GM11168 (cell line): Measurements from ENCODE around the gene MPND.

ENCODE experiments used
- in situ Hi-C: fragments of 300-500 bp; cut with MboI; formaldehyde crosslinking; loops from one replicate; pipeline ENCODE4 v1.12.0; 2022; ENCODE audit warnings: low sequenced_read_pairs; ENCODE audit not compliant: unreplicated experiment

MPND gene, protein sequence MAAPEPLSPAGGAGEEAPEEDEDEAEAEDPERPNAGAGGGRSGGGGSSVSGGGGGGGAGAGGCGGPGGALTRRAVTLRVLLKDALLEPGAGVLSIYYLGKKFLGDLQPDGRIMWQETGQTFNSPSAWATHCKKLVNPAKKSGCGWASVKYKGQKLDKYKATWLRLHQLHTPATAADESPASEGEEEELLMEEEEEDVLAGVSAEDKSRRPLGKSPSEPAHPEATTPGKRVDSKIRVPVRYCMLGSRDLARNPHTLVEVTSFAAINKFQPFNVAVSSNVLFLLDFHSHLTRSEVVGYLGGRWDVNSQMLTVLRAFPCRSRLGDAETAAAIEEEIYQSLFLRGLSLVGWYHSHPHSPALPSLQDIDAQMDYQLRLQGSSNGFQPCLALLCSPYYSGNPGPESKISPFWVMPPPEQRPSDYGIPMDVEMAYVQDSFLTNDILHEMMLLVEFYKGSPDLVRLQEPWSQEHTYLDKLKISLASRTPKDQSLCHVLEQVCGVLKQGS

DNA sequence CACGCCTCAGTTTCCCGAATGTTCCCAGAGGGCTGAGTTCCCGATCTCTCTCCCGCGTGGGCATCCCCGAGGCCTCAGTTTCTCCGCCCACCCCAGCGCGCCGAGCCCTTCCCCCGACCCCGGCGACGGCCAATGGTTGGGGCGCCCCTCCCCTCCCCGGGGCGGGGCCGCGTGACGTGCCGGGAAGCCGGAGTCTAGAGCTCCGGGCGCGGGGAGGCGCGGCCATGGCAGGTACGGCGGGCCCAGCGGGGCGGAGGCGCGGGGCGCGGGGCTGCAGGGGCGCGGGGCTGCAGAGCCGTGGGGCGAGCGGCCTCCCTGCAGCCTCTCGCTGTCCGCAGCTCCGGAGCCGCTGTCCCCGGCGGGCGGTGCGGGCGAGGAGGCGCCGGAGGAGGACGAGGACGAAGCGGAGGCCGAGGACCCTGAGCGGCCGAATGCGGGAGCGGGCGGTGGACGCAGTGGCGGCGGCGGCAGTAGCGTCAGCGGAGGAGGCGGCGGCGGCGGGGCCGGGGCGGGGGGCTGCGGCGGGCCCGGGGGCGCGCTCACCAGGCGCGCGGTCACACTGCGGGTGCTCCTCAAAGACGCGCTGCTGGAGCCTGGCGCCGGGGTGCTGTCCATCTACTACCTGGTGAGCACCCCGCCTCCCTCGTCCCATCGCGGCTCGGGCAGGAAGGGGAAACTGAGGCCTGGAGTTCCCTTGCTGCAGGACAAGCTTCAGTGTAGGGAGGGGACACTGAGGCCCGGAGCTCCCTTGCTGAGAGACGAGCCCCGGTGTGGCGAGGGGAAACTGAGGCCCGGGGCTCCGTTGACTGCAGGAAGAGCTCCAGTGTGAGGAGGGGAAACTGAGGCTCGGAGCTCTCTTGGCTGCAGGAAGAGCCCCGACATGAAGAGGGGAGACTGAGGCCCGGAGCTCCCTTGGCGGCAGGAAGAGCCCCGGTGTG lies at the start of gene MPND:
MPND (plus strand) TSS at position 193 of the 938 bp plus-strand sequence; CDS start at position 225, 32 bp downstream.
- in situ Hi-C loops: no loop called here

DNA sequence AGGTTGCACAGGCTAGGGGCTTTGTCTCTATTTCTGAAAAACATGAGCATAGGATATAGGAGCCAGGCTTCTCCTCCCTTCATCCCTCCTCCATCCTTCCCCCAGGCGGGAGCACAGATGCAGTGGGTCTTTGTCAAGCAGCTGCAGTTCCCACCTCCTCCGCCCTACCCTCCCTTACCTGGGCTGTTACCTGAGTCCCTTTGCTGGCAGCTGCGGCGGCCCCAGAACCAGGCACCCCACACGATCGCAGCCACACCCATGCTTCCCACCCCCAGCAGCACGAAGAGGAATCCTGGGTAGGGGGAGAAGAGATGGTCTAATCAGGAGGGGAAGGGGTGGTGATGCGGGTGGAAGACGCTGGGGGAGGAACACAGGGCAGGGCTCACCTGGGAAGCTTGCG lies 49.0 kb upstream of the MPND start:
- in situ Hi-C loops: no loop called here

DNA sequence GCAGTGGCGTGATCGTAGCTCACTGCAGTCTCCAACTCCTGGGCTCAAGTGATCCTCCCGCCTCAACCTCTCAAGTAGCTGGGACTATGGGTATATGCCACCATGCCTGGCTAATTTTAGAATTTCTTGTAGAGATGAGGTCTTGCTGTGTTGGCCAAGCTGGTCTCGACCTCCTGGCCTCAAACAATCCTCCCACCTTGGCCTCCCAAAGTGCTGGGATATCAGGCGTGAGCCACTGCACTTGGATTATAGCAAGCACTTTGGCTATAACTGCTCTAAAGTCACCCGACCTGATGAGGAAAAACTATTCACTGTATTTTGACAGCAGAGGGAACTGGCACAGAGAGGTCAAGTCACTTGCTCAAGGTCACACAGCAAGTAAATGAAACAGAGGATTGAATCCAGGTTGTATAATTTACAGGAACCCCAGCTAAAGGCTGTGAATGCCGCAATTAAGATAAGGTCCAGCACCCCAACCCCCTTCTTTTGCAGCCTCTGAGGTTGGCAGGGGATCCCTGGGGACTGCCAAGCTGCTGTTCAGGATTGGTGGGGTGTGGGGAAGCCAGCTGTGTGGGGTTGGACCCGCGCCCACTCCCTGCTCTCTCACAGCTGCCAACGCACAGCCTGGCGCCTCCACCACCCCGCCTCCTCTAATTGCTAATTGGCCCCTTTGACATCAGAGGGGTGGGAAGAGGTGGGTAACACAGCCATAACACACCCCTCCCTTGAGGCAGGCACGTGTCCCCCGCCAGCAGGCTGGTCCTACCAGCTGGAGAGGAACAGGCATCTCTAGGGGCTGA lies 47.2 kb upstream of the MPND start:
- in situ Hi-C loops: no loop called here

DNA sequence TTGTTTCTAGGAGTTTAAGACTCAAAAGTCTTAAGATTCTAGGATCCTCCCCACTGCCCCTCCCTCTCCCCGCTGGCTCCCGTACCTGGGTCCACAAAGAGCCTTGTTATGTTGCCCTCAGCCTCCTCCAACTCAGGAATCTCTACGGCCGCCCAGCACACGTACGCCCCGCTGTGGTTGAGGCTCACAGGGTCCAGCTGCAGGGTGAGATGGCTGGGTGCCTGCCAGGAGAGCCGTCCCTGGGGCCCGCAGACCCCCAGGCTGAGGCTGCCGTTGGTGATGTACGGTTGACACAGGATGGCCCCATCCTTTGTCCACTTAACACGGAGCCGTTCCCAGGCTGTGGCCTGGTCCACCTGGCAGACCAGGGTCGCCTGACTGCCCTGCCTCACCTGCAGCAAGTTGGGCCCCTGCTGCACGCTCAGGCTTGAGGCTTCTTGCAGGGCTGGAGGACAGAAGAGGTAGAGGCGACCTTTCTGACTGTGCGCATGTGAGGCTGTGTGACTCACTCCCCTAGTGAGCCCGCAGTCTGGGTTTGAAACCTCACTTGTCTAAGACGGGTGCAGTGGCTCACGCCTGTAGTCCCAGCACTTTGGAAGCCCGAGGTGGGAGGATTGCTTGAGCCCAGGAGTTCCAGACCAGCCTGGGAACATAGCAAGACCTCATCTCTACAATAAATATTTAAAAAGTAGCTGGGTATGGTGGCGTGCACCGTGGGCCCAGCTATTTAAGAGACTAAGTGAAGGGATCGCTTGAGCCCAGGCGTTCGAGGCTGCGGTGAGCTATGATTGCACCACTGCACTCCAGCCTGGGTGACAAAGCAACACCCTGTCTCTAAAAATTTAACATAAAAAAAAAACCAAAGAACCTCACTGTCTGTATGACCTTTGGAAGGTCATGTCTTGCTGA lies 45.2 kb upstream of the MPND start:
- in situ Hi-C loops: no loop called here

DNA sequence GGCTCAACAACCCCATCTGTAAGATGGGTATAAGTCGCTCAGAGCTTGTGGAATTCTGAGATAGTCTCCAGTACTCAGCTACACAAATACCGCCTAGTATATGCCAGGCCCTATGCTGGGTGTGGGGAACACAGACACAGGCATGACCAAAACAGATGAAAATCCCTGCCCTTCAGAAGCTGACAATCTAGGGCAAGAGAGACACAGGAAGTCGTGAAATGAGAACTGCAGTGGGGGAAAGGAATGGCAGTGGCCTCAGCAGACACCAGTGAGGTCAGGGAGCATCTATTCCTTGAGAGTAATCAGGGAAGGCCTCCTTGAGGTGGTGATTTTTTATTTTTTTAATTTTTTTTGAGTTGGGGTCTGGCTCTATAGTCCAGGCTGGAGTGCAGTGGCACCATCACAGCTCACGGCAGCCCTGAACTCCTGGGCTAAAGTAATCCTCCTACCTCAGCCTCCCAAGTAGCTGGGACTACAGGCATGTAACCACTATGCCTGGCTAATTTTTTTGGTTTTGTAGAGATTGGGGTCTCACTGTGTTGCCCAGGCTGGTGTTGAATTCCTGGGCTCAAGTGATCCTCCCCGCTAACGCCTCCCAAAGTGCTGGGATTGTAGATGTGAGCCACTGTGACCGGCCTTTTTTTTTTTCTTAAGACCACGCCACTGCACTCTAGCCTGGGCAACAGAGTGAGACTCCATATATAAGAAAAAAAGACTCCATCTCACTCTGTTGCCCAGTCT lies 44.4 kb upstream of the MPND start:
- in situ Hi-C loops: no loop called here

DNA sequence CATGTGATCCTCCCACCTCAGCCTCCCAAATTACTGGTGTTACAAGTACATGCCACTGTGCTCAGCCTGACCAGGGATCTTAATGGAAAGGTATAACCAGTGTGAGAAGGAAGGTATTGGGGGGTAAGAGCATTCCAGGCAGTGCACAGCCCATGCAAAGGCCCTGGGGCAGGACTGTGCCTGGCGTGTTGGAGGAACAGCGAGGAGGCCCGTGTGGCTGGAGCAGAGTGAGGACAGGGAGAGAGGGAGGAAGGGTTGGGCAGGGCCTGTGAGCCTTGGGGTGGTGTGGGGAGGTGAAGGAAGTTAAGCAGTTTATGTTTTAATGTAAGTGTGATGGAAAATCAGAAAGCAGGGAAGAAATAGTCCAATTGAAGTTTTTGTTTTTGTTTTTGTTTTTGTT lies 42.8 kb upstream of the MPND start:
- in situ Hi-C loops: no loop called here

DNA sequence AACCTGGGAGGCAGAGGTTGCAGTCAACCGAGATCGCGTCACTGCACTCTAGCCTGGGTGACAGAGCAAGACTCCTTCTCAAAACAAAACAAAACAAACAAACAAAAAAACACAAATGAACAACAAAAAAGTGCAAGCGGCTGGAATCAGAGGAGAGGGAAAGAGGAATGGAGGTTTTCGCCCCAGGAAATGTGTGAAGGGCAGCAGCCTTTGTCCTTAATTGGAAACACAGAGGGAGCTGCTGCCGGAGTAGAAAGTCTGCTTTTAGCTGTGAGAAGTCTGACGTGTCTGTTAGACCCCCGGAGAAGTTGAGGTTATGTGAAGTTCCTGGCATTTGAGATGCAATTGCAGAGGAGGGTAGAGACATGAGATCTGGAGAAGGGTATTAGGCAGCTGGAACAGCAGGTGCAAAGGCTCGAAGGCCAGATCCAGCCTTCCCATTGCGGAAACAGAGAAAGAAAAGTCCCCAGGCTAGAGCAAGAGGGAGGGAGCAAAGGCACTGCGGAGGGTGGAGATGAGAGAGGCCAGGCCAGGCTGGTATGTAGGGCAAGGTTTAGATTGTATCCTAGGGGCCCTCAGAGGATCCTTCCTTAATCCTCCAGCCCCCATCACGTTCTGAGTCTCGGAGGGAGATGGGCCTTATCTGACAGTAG lies 41.6 kb upstream of the MPND start:
- in situ Hi-C loops: no loop called here

DNA sequence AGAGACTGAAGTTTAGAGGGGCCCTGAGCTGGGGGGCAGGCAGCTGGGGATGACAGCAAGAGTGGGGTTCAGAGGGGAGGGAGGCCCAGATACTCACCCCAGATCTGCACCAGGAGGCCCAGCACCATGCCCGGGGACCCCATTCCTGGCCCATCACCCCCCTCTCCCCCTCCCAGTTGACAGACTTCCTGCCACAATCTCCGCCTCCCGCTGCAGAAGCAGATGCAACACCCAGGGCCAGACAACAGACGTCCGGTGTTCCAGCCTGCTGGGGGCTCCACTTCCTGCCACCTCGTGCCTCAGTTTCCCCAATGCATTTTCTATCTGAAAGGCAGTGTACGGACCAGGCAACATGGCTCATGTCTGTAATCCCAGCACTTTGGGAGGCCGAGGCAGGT lies 41.1 kb upstream of the MPND start, which contains the start of gene TMIGD2:
TMIGD2 (minus strand) TSS at position 147 of the 398 bp plus-strand sequence; CDS start at position 143, 4 bp downstream.
- in situ Hi-C loops: no loop called here

DNA sequence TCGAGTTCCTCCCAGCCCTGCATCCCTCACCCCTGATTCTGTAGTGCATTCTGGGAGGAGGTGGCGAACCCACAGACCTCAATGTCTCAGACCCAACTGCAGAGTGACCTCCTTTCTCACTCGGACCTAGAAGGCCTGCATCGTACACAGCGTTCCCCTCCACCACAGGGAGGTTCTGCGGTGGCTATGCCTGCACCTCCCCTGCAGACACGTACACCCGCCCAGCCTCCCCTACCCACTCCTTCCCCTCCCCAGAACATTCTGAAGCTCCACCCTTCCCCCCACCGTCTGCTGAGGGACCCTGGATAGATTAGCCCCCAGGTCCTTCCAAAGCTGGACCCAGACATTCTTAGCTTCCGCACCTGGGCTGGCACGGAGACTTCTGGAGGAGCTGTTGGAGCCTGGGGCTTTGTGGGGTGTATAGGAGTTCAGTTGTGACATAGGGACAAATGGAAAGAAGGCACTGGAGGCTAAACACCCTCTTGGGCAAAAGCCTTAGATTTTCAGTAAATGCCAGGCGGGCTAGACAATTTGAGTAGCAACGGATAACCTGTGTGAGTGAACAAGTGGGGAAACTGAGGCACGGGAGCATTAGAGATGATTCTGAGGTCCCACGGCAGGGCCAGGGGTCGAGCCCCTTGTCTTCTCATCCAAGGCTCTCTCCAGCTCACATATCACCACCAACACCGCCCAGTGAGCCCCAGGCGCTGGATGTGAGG lies 39.4 kb upstream of the MPND start:
- in situ Hi-C loops: no loop called here

DNA sequence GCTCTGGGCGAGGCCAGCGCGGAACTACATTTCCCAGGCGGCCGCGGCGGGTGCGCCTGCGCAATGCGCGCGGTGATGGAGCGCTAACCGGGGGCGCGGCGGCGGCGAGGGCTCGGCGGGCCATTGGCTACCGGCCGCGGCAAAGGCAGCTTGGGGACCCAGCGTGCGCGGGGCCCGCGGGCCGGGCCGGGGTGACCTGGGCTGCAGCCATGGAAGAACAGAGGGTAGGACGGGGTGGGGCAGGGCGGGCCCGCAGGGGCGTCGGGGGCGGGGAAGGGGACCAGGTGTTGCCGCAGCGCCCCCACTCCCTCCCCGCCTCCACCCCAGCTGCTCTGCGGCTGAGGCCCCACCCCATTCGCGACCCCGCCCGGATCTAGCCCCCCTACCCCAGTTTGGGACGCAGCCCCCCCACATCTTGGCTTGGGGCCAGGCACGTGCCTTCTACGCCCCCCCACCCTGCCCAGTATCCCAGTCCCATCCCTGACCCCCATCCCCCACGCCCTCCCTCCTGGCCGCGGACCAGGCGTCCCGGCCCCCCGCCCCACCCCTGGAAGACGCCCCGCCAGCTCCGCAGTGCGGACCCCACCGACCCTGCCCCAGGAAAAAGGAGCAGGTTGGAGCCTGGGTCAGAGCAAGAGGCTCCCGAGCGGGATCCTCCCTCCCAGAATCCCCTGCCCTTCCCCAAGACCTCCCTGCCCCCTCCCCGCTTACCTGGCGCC lies 38.7 kb upstream of the MPND start, which contains the start of gene FSD1:
FSD1 (plus strand) TSS at position 61 of the 719 bp plus-strand sequence; CDS start at position 210, 149 bp downstream.
- in situ Hi-C loops: no loop called here

DNA sequence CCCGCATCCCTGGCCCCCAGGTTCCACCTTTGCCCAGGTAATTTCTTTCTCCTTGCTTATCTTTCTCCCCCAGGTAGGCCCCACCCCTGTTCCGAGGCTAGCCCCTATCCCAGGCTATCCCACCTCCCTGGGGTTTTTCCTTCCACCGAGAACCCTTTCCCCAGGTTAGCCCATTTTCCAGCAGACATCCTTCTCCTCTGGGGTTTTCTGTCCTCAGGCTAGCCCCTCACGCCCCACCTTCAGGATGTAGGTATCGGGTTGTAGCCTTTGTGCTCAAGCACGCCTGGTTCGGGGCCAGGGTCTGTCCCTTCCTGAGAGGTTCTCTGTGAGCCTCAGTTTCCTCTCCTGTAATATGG lies 38.1 kb upstream of the MPND start:
- in situ Hi-C loops: no loop called here

DNA sequence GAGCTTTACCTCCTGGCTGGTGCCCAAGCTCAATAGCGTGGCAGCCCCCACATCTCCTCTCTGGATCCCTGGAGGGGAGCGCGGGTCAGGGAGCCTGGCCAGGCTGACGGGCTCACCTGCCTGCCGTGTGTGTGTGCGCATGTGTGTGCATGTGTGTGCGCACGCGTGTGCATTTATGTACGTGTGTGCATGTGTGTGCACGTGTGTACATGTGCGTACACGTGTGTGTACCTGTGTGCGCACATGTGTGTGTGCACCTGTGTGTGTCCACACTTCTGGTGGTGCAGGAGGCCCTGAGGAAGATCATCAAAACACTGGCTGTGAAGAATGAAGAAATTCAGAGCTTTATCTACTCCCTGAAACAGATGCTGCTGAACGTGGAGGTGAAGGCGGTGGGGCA lies 37.7 kb upstream of the MPND start:
- in situ Hi-C loops: no loop called here

DNA sequence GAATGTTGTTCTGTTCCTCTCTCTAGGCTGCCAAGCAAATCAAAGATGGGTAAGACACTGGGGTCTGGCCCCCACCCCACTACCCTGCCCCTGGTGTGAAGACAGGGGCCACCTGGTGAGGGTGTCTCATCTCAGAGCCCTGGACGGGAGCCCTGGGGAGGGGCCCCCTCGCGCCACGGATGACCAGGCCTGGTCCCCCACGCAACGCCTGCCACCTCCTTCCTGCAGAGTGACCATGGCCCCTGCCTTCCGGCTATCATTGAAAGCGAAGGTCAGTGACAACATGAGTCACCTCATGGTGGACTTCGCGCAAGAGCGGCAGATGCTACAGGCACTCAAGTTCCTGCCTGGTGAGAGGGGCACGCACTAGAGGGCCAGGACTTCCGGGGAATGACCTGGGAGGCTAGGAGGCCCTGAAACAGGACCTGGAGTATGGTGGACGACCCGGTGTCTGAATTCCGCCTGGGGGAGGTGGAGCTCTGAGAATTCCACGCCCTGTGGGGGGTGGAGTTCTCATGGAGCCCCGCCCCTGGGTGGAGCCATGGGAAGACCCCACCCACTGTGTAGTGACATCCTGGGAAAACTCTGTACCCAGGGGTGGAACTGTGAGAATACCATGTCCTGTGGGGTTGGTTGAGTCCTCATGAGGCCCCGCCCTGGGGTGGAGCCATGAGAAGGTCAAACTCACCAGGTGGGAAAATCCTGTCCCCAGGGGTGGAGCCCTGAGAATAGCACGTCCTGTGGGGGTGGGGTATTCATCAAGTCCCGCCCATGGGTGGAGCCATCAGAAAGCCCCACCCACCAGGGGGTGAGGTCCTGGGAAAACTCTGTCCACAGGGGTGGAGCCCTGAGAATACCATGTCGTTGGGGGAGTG lies 32.9 kb upstream of the MPND start:
- in situ Hi-C loops: no loop called here

DNA sequence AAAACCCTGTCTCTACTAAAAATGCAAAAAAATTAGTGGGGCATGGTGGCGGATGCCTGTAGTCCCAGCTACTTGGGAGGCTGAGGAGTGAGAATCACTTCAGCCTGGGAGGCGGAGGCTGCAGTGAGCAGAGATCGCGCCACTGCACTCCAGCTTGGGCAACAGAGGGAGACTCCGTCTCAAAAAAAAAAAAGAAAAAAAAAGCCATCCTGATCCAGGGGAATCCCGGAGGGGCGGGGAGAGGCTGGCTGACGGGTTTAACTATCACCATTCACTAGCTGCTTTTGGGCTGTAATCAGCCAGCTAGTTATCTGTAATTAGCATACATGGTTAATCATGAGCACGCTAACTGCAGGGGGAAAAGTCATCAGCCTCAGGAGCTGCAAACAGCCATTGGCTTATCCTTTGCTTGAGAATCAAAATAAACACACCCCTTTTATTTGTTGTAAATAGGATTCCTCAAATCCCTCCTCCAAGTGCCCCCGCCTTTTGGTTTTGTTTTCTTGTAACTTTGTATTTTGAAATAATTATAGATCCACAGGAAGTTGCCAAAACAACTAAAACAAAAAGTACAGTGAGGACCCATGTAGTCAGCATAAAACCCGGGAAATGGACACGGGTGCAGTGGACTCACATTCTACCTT lies 29.4 kb upstream of the MPND start:
- in situ Hi-C loops: no loop called here

DNA sequence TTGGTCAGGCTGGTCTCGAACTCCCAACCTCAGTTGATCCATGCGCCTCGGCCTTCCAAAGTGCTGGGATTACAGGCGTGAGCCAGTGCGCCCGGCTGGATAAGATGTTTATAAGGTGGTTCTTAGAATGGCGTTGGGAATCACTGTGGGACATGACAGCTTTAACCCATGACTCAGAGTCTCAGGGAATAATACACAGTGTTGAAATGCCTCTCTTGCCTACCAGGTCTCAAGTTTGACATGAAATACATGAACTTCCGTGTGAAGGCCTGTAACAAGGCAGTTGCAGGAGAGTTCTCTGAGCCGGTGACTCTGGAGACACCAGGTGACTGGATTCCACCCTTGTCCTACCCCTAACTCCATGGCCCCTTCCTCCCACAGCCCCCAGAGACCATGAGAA lies 26.4 kb upstream of the MPND start:
- in situ Hi-C loops: no loop called here
